NCI-H2029 treated with DMSO at 0.1 percent for 48 hours (cell line): Measurements from ENCODE around the gene PCDHB11.
"Not testable (repeated sequence)": the region's sequence is repeated elsewhere in the genome, so short reads cannot be mapped to it uniquely, and the experiment has no call there.

Experiments
- DNase-seq: peaks from one replicate; lab custom pipeline; 2025; lab: John Stamatoyannopoulos, UW

PCDHB11 gene

DNA sequence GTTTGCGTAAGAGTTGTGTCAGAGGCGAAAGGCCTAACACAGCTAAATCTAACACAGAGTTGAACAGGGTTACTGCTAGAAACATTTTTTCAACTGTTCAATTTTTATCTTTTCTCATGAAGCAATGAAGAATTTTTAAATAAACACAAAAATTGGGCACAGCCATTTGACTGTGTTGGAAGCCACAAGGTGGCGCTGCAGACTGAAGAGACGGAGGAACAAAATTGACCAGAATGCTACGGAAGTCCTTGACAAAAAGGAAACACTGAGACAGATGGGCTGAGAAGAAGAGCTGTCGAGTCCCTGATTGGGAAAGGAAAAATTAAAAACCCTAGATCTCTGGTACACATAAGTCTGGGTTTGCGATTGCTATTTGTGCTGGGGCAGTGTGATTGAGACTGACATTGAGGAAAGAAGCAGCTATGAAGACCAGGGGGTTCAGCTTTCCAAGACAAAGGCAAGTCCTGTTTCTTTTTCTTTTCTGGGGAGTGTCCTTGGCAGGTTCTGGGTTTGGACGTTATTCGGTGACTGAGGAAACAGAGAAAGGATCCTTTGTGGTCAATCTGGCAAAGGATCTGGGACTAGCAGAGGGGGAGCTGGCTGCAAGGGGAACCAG, 12.4 kb upstream of the PCDHB11 start, which contains the start of gene PCDHB9:
Gene PCDHB9, plus strand, starts transcription at position 265 of the 616 bp plus-strand sequence. Its CDS starts 158 bp downstream, at position 423.
- DNase-seq, result no peak

DNA sequence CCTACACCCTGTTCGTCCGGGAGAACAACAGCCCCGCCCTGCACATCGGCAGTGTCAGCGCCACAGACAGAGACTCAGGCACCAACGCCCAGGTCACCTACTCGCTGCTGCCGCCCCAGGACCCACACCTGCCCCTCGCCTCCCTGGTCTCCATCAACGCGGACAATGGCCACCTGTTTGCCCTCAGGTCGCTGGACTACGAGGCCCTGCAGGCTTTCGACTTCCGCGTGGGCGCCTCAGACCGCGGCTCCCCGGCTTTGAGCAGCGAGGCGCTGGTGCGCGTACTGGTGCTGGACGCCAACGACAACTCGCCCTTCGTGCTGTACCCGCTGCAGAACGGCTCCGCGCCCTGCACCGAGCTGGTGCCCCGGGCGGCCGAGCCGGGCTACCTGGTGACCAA, 10.7 kb upstream of the PCDHB11 start:
- DNase-seq, result not testable (repeated sequence)

DNA sequence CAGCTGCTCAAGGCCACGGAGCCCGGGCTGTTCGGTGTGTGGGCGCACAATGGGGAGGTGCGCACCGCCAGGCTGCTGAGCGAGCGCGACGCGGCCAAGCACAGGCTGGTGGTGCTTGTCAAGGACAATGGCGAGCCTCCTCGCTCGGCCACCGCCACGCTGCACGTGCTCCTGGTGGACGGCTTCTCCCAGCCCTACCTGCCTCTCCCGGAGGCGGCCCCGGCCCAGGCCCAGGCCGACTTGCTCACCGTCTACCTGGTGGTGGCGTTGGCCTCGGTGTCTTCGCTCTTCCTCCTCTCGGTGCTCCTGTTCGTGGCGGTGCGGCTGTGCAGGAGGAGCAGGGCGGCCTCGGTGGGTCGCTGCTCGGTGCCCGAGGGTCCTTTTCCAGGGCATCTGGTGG, 10.3 kb upstream of the PCDHB11 start:
- not testable (repeated sequence) for DNase-seq

DNA sequence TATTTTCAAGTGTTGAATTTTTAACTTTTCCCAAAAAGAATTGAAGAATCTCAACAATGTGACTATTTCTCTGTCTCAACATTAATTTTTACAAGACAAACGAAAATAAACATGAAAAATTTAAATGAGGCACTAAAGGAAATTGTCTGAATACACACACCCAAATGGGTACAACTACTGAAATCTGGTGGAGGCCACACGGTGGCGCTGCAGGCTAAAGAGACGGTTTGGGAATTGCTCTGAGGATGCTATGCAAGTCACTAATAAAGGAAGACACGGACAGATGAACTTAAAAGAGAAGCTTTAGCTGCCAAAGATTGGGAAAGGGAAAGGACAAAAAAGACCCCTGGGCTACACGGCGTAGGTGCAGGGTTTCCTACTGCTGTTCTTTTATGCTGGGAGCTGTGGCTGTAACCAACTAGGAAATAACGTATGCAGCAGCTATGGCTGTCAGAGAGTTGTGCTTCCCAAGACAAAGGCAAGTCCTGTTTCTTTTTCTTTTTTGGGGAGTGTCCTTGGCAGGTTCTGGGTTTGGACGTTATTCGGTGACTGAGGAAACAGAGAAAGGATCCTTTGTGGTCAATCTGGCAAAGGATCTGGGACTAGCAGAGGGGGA, 7.2 kb upstream of the PCDHB11 start, which contains the start of gene PCDHB10:
Gene PCDHB10, plus strand, starts transcription at position 244 of the 616 bp plus-strand sequence. Its CDS starts 200 bp downstream, at position 444.
- DNase-seq, result no peak

DNA sequence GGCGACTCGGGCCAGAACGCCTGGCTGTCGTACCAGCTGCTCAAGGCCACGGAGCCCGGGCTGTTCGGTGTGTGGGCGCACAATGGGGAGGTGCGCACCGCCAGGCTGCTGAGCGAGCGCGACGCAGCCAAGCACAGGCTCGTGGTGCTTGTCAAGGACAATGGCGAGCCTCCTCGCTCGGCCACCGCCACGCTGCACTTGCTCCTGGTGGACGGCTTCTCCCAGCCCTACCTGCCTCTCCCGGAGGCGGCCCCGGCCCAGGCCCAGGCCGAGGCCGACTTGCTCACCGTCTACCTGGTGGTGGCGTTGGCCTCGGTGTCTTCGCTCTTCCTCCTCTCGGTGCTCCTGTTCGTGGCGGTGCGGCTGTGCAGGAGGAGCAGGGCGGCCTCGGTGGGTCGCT, 5.1 kb upstream of the PCDHB11 start:
- not testable (repeated sequence) for DNase-seq

DNA sequence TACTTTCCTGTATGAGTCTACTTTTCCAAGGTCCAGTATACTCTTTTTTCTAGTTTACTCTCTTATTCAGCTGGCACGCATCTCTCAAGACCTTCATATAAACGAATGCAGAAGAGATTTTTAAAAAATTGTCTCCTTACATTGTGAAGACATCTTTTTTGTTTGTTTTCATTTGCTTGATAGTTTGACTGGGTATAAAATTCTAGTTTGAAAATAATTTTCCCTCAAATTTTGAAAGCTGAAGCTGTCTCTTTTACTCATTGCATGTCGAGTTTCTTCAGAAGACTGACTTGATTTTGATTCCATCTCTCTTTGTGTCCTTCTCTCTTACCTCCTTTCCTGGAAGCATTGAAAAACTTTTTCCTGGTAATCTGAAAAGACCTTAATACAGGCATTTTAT, 3.1 kb upstream of the PCDHB11 start:
- DNase-seq, result no peak

DNA sequence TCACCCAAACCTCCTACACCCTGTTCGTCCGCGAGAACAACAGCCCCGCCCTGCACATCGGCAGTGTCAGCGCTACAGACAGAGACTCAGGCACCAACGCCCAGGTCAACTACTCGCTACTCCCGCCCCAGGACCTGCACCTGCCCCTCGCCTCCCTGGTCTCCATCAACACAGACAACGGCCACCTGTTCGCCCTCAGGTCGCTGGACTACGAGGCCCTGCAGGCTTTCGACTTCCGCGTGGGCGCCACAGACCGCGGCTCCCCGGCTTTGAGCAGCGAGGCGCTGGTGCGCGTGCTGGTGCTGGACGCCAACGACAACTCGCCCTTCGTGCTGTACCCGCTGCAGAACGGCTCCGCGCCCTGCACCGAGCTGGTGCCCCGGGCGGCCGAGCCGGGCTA, 1.7 kb downstream of the PCDHB11 start:
- not testable (repeated sequence) for DNase-seq

DNA sequence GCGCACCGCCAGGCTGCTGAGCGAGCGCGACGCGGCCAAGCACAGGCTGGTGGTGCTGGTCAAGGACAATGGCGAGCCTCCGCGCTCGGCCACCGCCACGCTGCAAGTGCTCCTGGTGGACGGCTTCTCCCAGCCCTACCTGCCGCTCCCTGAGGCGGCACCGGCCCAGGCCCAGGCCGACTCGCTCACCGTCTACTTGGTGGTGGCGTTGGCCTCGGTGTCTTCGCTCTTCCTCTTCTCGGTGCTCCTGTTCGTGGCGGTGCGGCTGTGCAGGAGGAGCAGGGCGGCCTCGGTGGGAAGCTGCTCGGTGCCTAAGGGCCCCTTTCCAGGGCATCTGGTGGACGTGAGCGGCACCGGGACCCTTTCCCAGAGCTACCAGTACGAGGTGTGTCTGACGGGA, 2.2 kb downstream of the PCDHB11 start:
- DNase-seq, result not testable (repeated sequence)

DNA sequence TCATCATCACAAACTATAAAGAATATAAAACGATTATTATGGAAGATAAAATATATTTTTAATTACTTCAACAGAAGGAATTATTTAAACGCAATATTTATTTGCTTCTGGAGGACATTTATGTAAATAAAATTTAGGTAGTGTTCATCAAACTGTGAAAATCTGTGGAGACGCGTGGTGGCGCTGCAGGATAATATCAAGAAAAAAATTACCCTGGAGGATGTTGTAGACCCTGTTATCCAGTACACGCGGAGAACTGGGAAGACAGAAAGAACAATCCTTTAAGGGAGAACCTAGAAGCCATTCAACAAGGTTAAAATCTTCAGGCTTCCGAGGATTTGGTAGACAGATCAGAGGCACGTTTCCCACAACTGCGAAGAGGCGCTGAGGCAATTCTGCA, 9.1 kb downstream of the PCDHB11 start, which contains the start of gene PCDHB12:
Gene PCDHB12, plus strand, starts transcription at position 242 of the 400 bp plus-strand sequence. CDS start 189 bp downstream, outside the sequence.
- no peak for DNase-seq

DNA sequence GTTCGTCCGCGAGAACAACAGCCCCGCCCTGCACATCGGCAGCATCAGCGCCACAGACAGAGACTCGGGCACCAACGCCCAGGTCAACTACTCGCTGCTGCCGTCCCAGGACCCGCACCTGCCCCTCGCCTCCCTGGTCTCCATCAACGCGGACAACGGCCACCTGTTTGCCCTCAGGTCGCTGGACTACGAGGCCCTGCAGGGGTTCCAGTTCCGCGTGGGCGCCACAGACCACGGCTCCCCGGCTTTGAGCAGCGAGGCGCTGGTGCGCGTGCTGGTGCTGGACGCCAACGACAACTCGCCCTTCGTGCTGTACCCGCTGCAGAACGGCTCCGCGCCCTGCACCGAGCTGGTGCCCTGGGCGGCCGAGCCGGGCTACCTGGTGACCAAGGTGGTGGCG, 10.9 kb downstream of the PCDHB11 start:
- not testable (repeated sequence) for DNase-seq

DNA sequence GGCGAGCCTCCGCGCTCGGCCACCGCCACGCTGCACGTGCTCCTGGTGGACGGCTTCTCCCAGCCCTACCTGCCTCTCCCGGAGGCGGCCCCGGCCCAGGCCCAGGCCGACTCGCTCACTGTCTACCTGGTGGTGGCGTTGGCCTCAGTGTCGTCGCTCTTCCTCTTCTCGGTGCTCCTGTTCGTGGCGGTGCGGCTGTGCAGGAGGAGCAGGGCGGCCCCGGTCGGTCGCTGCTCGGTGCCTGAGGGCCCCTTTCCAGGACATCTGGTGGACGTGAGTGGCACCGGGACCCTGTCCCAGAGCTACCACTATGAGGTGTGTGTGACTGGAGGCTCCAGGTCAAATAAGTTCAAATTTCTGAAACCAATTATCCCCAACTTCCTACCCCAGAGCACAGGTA, 11.4 kb downstream of the PCDHB11 start:
- DNase-seq, result not testable (repeated sequence)

DNA sequence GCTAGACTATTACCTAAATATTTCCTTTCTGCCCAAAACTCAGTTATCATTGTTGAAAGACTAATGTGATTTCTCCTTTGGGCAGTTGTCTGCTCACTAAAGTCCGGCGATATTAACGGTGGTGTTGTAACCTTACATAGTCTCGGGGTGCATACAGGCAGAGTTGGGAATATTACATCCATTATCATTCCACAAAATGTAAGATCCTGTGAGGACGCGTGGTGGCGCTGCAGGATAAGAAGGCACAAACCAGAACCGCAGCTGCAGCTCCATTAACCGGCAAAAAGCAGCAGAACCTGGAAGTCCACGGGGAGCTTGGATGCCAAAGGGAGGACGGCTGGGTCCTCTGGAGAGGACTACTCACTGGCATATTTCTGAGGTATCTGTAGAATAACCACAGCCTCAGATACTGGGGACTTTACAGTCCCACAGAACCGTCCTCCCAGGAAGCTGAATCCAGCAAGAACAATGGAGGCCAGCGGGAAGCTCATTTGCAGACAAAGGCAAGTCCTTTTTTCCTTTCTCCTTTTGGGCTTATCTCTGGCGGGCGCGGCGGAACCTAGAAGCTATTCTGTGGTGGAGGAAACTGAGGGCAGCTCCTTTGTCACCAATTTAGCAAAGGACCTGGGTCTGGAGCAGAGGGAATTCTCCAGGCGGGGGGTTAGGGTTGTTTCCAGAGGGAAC, 14.4 kb downstream of the PCDHB11 start, which contains the start of gene PCDHB13:
Gene PCDHB13, plus strand, starts transcription at position 264 of the 684 bp plus-strand sequence. Its CDS starts 205 bp downstream, at position 469.
- not testable (repeated sequence) for DNase-seq

DNA sequence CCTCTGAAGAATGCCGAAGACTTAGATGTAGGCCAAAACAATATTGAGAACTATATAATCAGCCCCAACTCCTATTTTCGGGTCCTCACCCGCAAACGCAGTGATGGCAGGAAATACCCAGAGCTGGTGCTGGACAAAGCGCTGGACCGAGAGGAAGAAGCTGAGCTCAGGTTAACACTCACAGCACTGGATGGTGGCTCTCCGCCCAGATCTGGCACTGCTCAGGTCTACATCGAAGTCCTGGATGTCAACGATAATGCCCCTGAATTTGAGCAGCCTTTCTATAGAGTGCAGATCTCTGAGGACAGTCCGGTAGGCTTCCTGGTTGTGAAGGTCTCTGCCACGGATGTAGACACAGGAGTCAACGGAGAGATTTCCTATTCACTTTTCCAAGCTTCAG, 15.2 kb downstream of the PCDHB11 start:
- DNase-seq, result not testable (repeated sequence)

DNA sequence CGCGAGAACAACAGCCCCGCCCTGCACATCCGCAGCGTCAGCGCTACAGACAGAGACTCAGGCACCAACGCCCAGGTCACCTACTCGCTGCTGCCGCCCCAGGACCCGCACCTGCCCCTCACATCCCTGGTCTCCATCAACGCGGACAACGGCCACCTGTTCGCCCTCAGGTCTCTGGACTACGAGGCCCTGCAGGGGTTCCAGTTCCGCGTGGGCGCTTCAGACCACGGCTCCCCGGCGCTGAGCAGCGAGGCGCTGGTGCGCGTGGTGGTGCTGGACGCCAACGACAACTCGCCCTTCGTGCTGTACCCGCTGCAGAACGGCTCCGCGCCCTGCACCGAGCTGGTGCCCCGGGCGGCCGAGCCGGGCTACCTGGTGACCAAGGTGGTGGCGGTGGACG, 16.1 kb downstream of the PCDHB11 start:
- not testable (repeated sequence) for DNase-seq

DNA sequence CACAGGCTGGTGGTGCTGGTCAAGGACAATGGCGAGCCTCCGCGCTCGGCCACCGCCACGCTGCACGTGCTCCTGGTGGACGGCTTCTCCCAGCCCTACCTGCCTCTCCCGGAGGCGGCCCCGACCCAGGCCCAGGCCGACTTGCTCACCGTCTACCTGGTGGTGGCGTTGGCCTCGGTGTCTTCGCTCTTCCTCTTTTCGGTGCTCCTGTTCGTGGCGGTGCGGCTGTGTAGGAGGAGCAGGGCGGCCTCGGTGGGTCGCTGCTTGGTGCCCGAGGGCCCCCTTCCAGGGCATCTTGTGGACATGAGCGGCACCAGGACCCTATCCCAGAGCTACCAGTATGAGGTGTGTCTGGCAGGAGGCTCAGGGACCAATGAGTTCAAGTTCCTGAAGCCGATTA, 16.6 kb downstream of the PCDHB11 start:
- not testable (repeated sequence) for DNase-seq

DNA sequence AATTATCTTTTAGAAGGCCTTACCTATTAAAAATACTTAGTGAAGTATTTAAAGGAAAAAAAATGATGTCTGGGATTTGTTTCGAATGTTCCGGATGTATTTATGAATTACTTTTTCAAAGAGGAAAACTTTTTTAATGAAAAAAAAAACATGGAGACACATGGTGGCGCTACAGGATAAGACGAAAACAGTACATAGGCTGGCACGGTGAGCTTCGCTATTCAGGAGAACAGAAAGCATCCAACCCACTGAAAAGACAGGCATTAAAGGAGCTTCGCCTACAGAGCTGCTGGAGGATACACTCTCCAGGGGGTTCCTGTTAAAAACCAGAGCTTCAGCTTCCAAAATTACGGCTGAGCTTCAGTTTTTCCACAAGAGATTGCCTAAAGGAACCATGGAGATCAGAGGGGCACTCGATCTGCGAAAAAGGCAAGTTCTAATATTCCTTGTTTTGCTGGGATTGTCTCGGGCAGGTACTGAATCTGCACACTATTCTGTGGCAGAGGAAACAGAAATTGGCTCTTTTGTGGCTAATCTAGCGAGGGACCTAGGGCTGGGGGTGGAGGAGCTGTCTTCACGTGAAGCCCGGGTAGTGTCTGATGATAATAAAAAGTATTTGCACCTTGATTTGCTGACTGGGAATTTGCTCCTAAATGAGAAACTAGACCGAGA, 23.8 kb downstream of the PCDHB11 start, which contains the start of gene PCDHB14:
Gene PCDHB14, plus strand, starts transcription at position 232 of the 672 bp plus-strand sequence. Its CDS starts 163 bp downstream, at position 395.
- DNase-seq, result peak; percentile 19

DNA sequence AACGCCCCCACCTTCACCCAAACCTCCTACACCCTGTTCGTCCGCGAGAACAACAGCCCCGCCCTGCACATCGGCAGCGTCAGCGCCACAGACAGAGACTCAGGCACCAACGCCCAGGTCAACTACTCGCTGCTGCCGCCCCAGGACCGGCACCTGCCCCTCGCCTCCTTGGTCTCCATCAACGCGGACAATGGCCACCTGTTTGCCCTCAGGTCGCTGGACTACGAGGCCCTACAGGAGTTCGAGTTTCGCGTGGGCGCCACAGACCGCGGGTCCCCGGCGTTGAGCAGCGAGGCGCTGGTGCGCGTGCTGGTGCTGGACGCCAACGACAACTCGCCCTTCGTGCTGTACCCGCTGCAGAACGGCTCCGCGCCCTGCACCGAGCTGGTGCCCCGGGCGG, 25.4 kb downstream of the PCDHB11 start:
- DNase-seq, result not testable (repeated sequence)

DNA sequence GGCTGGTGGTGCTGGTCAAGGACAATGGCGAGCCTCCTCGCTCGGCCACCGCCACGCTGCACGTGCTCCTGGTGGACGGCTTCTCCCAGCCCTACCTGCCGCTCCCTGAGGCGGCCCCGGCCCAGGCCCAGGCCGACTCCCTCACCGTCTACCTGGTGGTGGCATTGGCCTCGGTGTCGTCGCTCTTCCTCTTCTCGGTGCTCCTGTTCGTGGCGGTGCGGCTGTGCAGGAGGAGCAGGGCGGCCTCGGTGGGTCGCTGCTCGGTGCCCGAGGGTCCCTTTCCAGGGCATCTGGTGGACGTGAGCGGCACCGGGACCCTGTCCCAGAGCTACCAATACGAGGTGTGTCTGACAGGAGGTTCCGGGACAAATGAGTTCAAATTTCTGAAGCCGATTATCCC, 26.0 kb downstream of the PCDHB11 start:
- DNase-seq, result not testable (repeated sequence)

DNA sequence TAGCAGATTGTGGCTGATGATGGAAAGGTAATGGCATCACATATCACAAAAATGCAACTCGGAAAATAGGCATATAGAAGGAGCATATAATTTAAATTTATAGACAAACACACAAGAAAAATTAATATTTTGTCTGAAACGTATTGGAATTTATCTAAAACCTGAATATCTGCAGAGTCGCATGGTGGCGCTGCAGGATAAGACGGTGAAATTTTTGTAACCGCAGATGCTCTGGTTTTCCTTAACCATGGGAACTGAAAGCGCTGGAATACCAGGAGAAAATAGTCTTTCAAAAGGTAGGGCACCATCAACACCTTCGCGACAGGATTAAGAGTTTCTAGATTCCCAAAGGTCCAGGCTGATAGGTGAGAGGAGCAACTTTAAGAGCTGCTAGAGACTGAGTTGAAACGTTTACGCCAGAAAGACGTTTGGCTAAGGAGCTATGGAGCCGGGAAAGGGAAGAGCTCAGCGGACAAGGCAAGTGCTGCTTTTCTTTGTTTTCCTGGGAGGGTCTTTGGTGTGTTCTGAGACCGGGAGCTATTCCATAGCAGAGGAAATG, 34.8 kb downstream of the PCDHB11 start:
- DNase-seq, result no peak

DNA sequence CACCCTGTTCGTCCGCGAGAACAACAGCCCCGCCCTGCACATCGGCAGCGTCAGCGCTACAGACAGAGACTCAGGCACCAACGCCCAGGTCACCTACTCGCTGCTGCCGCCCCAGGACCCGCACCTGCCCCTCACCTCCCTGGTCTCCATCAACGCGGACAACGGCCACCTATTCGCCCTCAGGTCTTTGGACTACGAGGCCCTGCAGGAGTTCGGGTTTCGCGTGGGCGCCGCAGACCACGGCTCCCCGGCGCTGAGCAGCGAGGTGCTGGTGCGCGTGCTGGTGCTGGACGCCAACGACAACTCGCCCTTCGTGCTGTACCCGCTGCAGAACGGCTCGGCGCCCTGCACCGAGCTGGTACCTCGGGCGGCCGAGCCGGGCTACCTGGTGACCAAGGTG, 36.5 kb downstream of the PCDHB11 start:
- DNase-seq, result not testable (repeated sequence)

DNA sequence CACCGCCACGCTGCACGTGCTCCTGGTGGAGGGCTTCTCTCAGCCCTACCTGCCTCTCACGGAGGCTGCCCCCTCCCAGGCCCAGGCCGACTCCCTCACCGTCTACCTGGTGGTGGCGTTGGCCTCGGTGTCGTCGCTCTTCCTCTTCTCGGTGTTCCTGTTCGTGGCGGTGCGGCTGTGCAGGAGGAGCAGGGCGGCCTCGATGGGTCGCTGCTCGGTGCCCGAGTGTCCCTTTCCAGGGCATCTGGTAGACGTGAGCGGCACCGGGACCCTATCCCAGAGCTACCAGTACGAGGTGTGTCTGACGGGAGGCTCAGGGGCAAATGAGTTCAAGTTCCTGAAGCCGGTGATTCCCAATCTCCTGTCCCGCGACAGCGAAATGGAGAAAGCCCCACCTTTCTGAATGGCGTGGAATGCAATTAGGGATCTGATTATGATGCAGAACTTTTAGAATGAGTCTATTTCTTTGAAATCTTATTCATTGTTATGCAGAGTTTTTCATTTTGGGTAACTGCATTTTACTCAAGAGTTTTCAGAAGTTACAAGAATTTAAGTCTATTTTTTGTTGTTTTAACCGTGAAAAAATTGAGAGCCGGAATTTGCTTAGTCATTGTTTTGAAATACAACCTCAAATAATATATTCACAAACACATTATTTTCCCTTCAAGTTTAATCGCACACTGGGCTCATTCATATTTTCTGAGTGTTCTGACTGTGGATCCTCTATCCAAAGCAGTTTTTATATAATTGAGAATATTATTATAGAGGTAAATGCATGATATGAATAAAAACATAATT, 37.3 kb downstream of the PCDHB11 start:
- DNase-seq, result no peak
